ENCODE data around the gene ST6GALNAC3.

DNA sequence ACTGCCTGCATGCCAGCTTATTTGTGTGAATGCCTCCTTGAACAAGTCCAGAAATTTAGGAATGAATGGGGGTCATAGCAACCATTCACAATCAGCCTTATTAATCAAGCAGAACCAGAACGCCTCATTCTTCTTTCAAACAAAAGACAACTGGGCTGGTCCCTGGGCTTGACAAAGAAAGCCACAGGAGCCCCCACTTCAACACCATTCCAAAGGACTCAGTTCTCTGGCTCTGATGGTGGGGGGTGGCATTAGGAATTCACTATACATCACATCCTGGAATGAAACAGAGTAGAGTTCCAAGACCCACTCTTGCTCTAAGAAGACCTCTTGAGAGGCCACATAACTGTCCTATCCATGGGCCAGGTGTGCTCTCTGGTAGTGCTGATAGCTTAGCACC, 606.1 kb downstream of the ST6GALNAC3 start:
- TF ChIP-seq TAF1 (IDR thresholded peaks at IDR 0.05; ENCODE audit: borderline replicate concordance, low read depth, low read length), result no peak
- TF ChIP-seq POLR2A (IDR thresholded peaks at IDR 0.05; ENCODE audit: low read depth, low read length), result no peak
